Body of pancreas (tissue), 4 donors: ENCODE measurements around the gene SPOCK1.

ENCODE experiments used
- CTCF ChIP-seq, 7 experiments: fragments of 450-650 bp in 4 of 7; fragments of 200-600 bp in 3 of 7; sonication (generic) in 3 of 7; IDR thresholded peaks; one replicate each; pipeline ENCODE4 v1.5.1; 2016 to 2019; ENCODE audit warnings: antibody characterized with exemption in 7 of 7
- POLR2A ChIP-seq, 3 donors: fragments of 450-650 bp; IDR thresholded peaks; one replicate each; pipeline ENCODE4 v1.6.1; 2016; ENCODE audit warnings: antibody characterized with exemption in 3 of 3, mild to moderate bottlenecking in 2 of 3

- TF ChIP-seq CTCF (IDR thresholded peaks at IDR 0.05) (no peak), POLR2A (IDR thresholded peaks at IDR 0.05) (no peak)
These were observed 323.0 kb downstream of the SPOCK1 start for GRCh38 chr5:137176126-137176525.
